Fibroblast of skin of right biceps (primary cell): ENCODE results near the gene LPCAT3.
A peak's percentile ranks its signal among the peaks of the same experiment; 100 is the strongest.

Source experiments
- DNase-seq: peaks from one replicate; pipeline ENCODE4 v3.0.0-alpha.2; 2013

LPCAT3 gene

GRCh38 chr12:6950811-6951540, 67.3 kb downstream of the LPCAT3 start, which contains the start of gene PTPN6:
TSS of gene PTPN6 (plus strand) at chr12:6951356. CDS start at chr12:6951513, 157 bp downstream.
- DNase-seq, result no peak

GRCh38 chr12:6950401-6950801, 67.9 kb downstream of the LPCAT3 start:
- no peak for DNase-seq

GRCh38 chr12:6948873-6949594, 69.2 kb downstream of the LPCAT3 start:
- no peak for DNase-seq

GRCh38 chr12:6947615-6948014, 70.7 kb downstream of the LPCAT3 start:
- DNase-seq, result no peak

- no peak for DNase-seq
Measured at GRCh38 chr12:6946920-6947374, 71.3 kb downstream of the LPCAT3 start.

GRCh38 chr12:6946033-6946919, 72.0 kb downstream of the LPCAT3 start:
- no peak for DNase-seq

GRCh38 chr12:6945613-6946012, 72.7 kb downstream of the LPCAT3 start:
- no peak for DNase-seq

- peak; percentile 94 for DNase-seq
Measured at GRCh38 chr12:6944381-6945186, 73.7 kb downstream of the LPCAT3 start.

- DNase-seq, result peak; percentile 97
Measured at GRCh38 chr12:6943722-6944380, 74.4 kb downstream of the LPCAT3 start, which contains the start of the genes C12orf57 and RNU7-1. TSS of gene C12orf57 (plus strand) at chr12:6944022. CDS start at chr12:6944122, 100 bp downstream. TSS of gene RNU7-1 (plus strand) at chr12:6943816.

- peak; percentile 94 for DNase-seq
Measured at GRCh38 chr12:6943389-6943721, 74.9 kb downstream of the LPCAT3 start.

GRCh38 chr12:6942331-6942665, 76.0 kb downstream of the LPCAT3 start:
- DNase-seq, result peak; percentile 41

GRCh38 chr12:6941782-6942181, 76.5 kb downstream of the LPCAT3 start:
- no peak for DNase-seq

- DNase-seq, result no peak
Measured at GRCh38 chr12:6941267-6941666, 77.0 kb downstream of the LPCAT3 start.

GRCh38 chr12:6939191-6939540, 79.1 kb downstream of the LPCAT3 start:
- no peak for DNase-seq

- DNase-seq, result no peak
Measured at GRCh38 chr12:6938353-6939190, 79.7 kb downstream of the LPCAT3 start.

GRCh38 chr12:6937481-6938352, 80.6 kb downstream of the LPCAT3 start:
- DNase-seq, result peak; percentile 96

- no peak for DNase-seq
Measured at GRCh38 chr12:6936636-6937480, 81.4 kb downstream of the LPCAT3 start.

- no peak for DNase-seq
Measured at GRCh38 chr12:6936194-6936635, 82.1 kb downstream of the LPCAT3 start.
